HG03469 (cell line): ENCODE results near the gene CCDC24.

Source experiments
- ATAC-seq: cut with Tn5 transposase; IDR thresholded peaks from one replicate; pipeline ENCODE4 v1.9.1; 2021; ENCODE audit warnings: mild to moderate bottlenecking, moderate library complexity, moderate number of reproducible peaks; ENCODE audit not compliant: unreplicated experiment

CCDC24 gene

GRCh38 chr1:44036409-44037139 lies 45.2 kb downstream of the CCDC24 start:
- ATAC-seq, result no peak

DNA sequence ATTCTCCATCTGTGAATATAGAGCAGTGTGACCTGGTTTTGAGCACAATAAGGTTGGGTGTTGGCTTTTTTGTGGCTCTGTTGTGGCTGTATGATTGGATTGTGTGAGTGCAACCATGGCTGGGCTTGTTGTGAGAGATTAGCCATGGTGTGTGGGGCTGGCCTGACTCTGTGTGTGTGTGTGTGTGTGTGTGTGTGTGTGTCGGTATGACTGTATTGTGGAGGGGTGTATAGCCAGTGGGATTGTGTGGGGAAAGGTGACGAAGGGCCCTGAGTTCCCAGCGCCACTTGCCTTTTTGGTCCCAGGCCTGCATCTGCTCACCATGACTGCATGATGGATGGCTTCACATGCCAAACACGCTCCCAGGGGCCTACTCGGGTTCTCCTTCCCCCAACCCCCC lies 45.8 kb downstream of the CCDC24 start:
- ATAC-seq, result no peak

- ATAC-seq, result no peak
Measured at GRCh38 chr1:44038876-44039657, 47.7 kb downstream of the CCDC24 start.

- ATAC-seq, result no peak
Measured at GRCh38 chr1:44040418-44040817, 49.0 kb downstream of the CCDC24 start.

DNA sequence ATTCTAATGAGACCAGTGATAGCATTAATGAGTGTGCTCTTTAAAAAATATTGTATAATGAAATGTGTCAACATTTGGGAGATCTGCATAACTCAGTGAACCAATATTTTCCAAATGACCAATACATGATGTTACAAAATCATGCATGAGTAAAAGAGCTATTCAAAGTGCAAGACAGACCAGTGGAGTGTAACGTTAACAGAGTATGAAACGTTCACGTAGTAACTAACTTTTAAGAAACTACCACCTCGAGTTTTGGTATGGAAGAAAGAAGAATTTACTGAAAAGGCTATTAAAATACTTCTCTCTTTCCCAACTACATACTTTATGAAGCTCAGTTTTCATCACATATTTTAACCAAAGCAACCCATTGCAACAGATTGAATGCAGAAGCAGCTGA lies 49.4 kb downstream of the CCDC24 start:
- ATAC-seq, result no peak

DNA sequence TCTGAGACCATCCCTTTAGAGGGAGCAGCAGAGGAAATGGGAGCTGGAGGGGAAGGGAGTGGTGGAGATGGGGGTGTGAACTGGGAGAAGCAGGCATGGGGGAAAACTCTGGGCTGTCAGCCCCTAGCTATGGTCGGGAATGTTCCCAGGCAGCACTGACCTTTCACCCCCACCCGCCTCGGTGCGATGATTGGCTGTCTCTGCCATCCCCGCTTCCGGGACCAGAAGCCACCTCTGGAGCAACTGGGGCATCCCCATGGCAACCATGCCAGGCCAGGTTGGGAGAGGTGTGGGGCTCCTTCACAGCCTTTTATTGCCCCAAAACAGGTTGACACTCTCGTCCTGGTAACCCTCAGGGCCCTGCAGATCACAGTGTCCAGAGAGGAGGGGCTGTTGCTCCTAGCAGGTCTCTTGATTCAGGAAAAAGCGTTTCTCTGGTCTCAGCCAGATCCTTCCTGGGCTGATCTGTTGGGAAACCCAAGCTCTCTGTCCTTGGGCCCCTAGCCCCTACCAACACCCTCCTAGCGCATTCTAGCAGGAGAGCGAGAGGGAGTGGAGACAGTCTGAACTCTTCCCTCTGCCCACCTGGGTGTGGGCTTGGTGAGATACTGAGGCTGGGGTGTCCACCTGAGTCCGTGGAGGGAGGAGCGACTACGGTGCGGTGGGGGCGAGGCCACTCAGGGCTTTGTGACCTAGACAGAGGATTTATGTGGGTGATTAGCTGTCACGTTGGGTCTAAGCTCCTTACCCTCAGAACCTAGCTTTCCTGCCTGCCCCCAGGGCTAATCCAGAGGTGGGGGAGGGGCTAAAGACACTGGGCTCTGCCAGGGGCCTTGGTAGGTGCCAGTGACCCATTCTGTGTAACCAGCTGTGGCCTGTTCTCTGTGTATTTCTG lies 52.0 kb downstream of the CCDC24 start:
- ATAC-seq, result no peak

DNA sequence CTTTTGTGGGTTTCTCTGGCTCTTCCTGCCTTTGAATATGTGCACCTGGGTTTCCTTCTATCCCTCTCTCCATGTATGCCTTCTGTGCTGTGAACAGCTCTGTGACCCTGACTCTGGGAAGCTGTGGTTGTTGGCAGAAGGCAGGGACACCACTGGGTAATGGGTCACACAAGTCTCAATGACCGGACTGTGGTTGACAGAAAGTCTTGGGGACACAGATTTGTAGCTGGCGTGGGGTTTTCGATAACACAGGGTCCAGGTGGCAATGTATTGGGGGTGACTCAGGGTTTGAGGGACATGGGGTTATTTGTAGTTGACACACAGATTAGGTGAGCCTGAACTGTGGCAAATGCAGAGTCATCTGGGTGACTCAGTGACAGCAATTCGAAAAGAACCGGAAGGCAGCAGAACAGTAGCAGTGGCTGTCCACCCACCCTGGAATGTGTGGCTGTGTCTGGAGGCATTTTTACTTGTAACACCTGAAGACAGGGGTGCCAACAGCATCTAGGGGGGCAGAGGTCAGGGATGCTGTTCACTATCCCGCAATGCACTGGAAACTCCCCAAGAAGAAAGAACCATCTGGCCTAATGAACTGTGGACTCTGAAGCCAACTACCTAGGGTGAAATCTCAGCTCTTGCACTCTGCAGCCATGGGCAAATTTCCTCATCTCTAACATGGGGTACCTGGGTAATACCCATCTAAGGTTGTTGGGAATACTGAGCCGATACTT lies 52.8 kb downstream of the CCDC24 start:
- no peak for ATAC-seq

DNA sequence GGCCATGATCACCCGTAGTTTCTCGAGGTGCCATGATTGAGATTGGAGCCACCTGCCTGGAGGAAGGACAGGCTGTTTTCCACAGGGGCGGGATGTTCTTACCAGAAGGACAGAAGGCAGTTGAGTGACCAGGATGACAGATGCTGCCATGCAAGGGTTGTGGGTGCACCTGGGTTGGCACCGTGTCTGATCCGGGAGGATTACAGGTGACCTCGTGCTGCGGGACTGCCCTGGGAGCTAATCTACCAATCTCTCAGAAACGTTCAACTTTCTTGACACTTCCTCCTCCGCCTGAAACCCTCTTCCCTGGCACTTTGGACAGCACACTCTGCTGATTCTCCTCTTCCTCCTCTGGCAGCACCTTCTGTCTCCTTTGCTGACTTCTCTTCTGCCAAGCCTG lies 53.7 kb downstream of the CCDC24 start:
- ATAC-seq, result no peak
